ENCODE measurements around the gene HMCN2.

The HMCN2 gene

GRCh38 chr9:130450344-130451003 lies 184.9 kb downstream of the HMCN2 start:
- Histone ChIP-seq H3K4me1 (ENCODE audit: low read depth, poor library complexity, severe bottlenecking) (peaks cover 8% of the 10 kb centered on the region), H2AFZ (ENCODE audit: low read depth) (no peak overlapping the region), H3K36me3 (ENCODE audit: insufficient read depth) (no peaks in the 10 kb centered on the region), H3K4me2 (no peak overlapping the region), H3K9ac (no peak overlapping the region), H3K27me3 (ENCODE audit: insufficient read depth, low read depth) (peaks cover 11% of the 10 kb centered on the region; the same call in 1 of the 2 replicates), H4K20me1 (ENCODE audit: insufficient read depth) (no peaks in the 10 kb centered on the region), H3K4me3 (IDR thresholded peaks at IDR 0.05; ENCODE audit: insufficient read depth, low read depth, low read length) (no peak overlapping the region), H3K79me2 (ENCODE audit: insufficient read depth, low read depth) (no peaks in the 10 kb centered on the region), H3K27ac (no peak overlapping the region)
- no peak for TF ChIP-seq CTCF (conservative IDR thresholded peaks at IDR 0.05; ENCODE audit: low read depth, low read length)

- no peak overlapping the region for H3K27ac ChIP-seq
Measured at GRCh38 chr9:130451004-130451390, 185.4 kb downstream of the HMCN2 start.

GRCh38 chr9:130451509-130452388 lies 186.2 kb downstream of the HMCN2 start:
- Histone ChIP-seq H4K20me1 (ENCODE audit: insufficient read depth) (no peaks in the 10 kb centered on the region), H3K36me3 (ENCODE audit: insufficient read depth) (no peaks in the 10 kb centered on the region), H3K27me3 (ENCODE audit: insufficient read depth, low read depth) (peaks cover 10% of the 10 kb centered on the region; the same call in 1 of the 2 replicates), H3K4me2 (no peak overlapping the region), H2AFZ (ENCODE audit: low read depth) (no peak overlapping the region), H3K4me3 (IDR thresholded peaks at IDR 0.05; ENCODE audit: insufficient read depth, low read depth, low read length) (no peak overlapping the region), H3K4me1 (ENCODE audit: low read depth, poor library complexity, severe bottlenecking) (peaks cover 8% of the 10 kb centered on the region), H3K27ac (no peak overlapping the region), H3K79me2 (ENCODE audit: insufficient read depth, low read depth) (no peaks in the 10 kb centered on the region), H3K9ac (no peak overlapping the region)
- peak; percentile 62 for TF ChIP-seq CTCF (conservative IDR thresholded peaks at IDR 0.05; ENCODE audit: low read depth, low read length)

More at GRCh38 chr9:130451004-130451390, 185.4 kb downstream of the HMCN2 start:
- H3K27me3 ChIP-seq (ENCODE audit: insufficient read depth, low read depth): peaks cover 10% of the 10 kb centered on the region; the same call in 1 of the 2 replicates
- H4K20me1 ChIP-seq (ENCODE audit: insufficient read depth): no peaks in the 10 kb centered on the region
- H3K4me3 ChIP-seq (IDR thresholded peaks at IDR 0.05; ENCODE audit: insufficient read depth, low read depth, low read length): no peak overlapping the region
- H3K36me3 ChIP-seq (ENCODE audit: insufficient read depth): no peaks in the 10 kb centered on the region
- H3K9ac ChIP-seq: no peak overlapping the region
- no peak for TF ChIP-seq CTCF (conservative IDR thresholded peaks at IDR 0.05; ENCODE audit: low read depth, low read length)
- peaks cover 8% of the 10 kb centered on the region for H3K4me1 ChIP-seq (ENCODE audit: low read depth, poor library complexity, severe bottlenecking)
- H2AFZ ChIP-seq (ENCODE audit: low read depth): no peak overlapping the region
- H3K79me2 ChIP-seq (ENCODE audit: insufficient read depth, low read depth): no peaks in the 10 kb centered on the region
- H3K4me2 ChIP-seq: no peak overlapping the region

- H3K27ac ChIP-seq: no peak overlapping the region
- no peak overlapping the region for H2AFZ ChIP-seq (ENCODE audit: low read depth)
- H3K4me3 ChIP-seq (IDR thresholded peaks at IDR 0.05; ENCODE audit: insufficient read depth, low read depth, low read length): no peak overlapping the region
- H3K27me3 ChIP-seq (ENCODE audit: insufficient read depth, low read depth): peaks cover 21% of the 10 kb centered on the region; the same call in 1 of the 2 replicates
- no peak for TF ChIP-seq CTCF (conservative IDR thresholded peaks at IDR 0.05; ENCODE audit: low read depth, low read length)
- H3K4me2 ChIP-seq: no peak overlapping the region
- H3K36me3 ChIP-seq (ENCODE audit: insufficient read depth): no peaks in the 10 kb centered on the region
- H3K4me1 ChIP-seq (ENCODE audit: low read depth, poor library complexity, severe bottlenecking): peaks cover 5% of the 10 kb centered on the region
- H3K79me2 ChIP-seq (ENCODE audit: insufficient read depth, low read depth): no peaks in the 10 kb centered on the region
- H3K9ac ChIP-seq: no peak overlapping the region
- no peaks in the 10 kb centered on the region for H4K20me1 ChIP-seq (ENCODE audit: insufficient read depth)
Measured at GRCh38 chr9:130452835-130453234, 187.3 kb downstream of the HMCN2 start.
